ENCODE data around the gene CDH1.

CDH1 gene

GRCh38 chr16:68826652-68827051 lies 89.6 kb downstream of the CDH1 start:
- TF ChIP-seq, protein P1, sequence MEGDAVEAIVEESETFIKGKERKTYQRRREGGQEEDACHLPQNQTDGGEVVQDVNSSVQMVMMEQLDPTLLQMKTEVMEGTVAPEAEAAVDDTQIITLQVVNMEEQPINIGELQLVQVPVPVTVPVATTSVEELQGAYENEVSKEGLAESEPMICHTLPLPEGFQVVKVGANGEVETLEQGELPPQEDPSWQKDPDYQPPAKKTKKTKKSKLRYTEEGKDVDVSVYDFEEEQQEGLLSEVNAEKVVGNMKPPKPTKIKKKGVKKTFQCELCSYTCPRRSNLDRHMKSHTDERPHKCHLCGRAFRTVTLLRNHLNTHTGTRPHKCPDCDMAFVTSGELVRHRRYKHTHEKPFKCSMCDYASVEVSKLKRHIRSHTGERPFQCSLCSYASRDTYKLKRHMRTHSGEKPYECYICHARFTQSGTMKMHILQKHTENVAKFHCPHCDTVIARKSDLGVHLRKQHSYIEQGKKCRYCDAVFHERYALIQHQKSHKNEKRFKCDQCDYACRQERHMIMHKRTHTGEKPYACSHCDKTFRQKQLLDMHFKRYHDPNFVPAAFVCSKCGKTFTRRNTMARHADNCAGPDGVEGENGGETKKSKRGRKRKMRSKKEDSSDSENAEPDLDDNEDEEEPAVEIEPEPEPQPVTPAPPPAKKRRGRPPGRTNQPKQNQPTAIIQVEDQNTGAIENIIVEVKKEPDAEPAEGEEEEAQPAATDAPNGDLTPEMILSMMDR (IDR thresholded peaks at IDR 0.05), result no peak

DNA sequence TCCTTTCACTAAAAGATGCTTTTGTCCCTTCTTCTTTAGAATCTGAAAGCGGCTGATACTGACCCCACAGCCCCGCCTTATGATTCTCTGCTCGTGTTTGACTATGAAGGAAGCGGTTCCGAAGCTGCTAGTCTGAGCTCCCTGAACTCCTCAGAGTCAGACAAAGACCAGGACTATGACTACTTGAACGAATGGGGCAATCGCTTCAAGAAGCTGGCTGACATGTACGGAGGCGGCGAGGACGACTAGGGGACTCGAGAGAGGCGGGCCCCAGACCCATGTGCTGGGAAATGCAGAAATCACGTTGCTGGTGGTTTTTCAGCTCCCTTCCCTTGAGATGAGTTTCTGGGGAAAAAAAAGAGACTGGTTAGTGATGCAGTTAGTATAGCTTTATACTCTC lies 96.2 kb downstream of the CDH1 start:
- TF ChIP-seq, protein P1 (IDR thresholded peaks at IDR 0.05), result no peak

GRCh38 chr16:68834550-68834949 lies 97.5 kb downstream of the CDH1 start:
- TF ChIP-seq, protein P1 (IDR thresholded peaks at IDR 0.05), result no peak

GRCh38 chr16:68835970-68836369 lies 98.9 kb downstream of the CDH1 start:
- TF ChIP-seq, protein P1 (IDR thresholded peaks at IDR 0.05), result no peak

- TF ChIP-seq, protein P1 (IDR thresholded peaks at IDR 0.05), result no peak
Observed at GRCh38 chr16:68839831-68840230, 102.7 kb downstream of the CDH1 start.

DNA sequence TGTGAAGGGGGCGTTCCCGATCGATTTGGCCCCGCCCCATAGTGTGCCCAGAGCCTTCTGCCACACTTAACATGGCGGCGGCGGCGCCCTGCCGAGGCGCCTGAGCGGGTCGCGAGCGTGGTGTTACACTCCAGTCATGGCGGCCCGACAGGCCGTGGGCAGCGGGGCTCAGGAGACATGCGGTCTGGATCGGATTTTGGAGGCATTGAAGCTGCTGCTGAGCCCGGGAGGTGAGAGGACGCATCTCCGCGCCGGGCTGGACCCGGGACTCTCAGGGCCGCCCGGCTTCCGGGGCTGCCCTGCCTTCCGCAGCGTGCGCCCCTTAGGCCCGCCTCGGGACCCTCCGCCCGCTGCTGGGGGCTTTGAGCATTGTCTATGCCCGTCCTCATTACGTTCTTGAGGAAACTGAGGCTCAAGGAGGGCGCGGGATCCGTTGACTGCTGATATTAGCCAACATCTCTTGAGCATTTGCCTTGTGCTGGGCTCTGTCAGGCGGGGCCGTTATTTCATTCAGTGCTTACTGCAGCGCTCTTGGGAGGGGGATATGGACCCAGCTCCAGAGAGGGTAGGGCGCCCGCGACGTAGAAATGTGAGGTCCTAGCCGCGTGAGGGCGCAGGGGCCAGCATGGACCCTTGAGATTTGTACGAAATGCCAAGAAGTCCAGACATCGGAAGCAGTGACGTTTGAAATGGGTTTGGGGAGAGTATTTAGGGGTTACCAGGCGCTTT lies 106.6 kb downstream of the CDH1 start, which contains the start of gene TANGO6:
TANGO6 (plus strand) TSS at position 50 of the 729 bp plus-strand sequence; CDS start at position 137, 87 bp downstream.
- TF ChIP-seq, protein P1 (IDR thresholded peaks at IDR 0.05), result peak; percentile 39; the same call in 1 of the 2 replicates

DNA sequence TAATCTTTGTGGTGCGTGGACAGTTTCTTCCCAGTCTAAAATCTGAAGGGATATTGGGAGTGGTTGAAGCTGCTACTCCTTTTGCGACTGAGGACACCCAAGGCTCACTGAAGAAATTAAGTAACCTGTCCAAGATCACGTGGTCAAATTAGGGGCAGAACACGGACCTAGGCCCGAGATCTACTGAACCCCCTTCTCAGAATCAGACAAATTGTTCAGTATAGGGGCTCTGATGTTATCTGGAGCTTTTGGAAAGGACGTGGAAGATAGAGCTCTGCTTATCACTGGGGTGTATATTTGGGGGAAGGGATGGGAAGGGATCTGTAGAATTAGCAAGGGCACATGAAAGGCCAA lies 107.1 kb downstream of the CDH1 start:
- TF ChIP-seq, protein P1 (IDR thresholded peaks at IDR 0.05), result no peak
